GM13977 (cell line): ENCODE measurements around the gene C4BPB.
"Not testable (repeated sequence)": the region's sequence is repeated elsewhere in the genome, so short reads cannot be mapped to it uniquely, and the experiment has no call there.

Experiments used
- DNase-seq: peaks from one replicate; pipeline ENCODE4 v3.0.0; 2012; ENCODE audit warnings: low spot score
- CTCF ChIP-seq: IDR thresholded peaks from 2 replicates; pipeline ENCODE4 v1.5.1; 2012; ENCODE audit warnings: mild to moderate bottlenecking, control low read depth; ENCODE audit not compliant: insufficient read depth; ENCODE audit errors: extremely low read depth, missing control alignments
- in situ Hi-C: fragments of 300-500 bp; cut with MboI; formaldehyde crosslinking; loops from one replicate; pipeline ENCODE4 v1.12.0; 2022; ENCODE audit warnings: low sequenced_read_pairs, low pct_unique_long_range_greater_than_20kb, mixed read lengths, inconsistent platforms; ENCODE audit not compliant: unreplicated experiment

C4BPB gene, protein sequence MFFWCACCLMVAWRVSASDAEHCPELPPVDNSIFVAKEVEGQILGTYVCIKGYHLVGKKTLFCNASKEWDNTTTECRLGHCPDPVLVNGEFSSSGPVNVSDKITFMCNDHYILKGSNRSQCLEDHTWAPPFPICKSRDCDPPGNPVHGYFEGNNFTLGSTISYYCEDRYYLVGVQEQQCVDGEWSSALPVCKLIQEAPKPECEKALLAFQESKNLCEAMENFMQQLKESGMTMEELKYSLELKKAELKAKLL

DNA sequence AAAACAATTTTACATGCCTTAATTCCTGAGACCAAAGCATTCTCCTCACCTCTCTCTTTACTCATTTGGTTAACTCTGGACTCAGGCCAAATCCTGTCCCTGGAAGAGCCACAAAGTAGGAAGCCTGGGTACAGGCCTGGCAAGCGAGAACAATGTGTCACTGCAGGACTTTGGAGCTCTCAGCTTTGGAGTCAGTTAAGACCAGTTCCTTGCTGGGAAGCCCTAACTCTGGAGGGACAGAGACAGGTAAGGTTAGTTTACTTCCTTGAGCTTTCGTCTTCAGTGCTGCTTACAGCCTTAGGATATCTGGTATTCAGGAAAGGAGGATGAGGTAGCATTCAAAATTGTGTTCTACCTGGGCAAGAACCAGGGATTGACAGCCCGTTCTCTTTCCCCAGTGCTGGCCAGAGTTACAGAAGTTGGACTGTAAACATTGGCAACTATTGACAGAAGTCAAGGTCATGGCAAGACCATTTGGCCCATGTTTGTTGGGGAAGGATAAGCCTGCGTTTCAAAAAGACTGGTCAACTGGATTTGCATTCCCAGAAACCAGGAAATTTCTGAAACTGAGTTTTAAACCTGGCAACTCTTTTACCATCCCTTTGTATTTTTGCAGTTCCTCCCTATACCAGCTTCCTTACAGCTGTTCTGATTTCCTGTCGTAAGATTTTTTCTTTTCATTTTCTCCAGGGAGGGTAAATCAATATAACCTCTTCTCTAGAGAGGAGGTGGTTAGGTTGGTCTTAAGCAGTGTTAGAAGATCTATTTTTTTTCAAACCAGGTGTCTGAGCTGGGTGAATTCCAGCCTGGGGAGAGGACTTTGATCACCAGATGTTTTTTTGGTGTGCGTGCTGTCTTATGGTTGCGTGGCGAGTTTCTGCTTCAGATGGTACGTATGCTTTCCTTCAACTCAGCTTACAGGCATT lies at the start of gene C4BPB:
C4BPB (plus strand) TSS at position 160 of the 926 bp plus-strand sequence; CDS start at position 832, 672 bp downstream.
- no peak for TF ChIP-seq CTCF
- in situ Hi-C loops = loop anchor here (25.0 kb wide), 1 partner anchor 398 kb away; the partner anchor contains the start of gene CR1
- DNase-seq = no peak

DNA sequence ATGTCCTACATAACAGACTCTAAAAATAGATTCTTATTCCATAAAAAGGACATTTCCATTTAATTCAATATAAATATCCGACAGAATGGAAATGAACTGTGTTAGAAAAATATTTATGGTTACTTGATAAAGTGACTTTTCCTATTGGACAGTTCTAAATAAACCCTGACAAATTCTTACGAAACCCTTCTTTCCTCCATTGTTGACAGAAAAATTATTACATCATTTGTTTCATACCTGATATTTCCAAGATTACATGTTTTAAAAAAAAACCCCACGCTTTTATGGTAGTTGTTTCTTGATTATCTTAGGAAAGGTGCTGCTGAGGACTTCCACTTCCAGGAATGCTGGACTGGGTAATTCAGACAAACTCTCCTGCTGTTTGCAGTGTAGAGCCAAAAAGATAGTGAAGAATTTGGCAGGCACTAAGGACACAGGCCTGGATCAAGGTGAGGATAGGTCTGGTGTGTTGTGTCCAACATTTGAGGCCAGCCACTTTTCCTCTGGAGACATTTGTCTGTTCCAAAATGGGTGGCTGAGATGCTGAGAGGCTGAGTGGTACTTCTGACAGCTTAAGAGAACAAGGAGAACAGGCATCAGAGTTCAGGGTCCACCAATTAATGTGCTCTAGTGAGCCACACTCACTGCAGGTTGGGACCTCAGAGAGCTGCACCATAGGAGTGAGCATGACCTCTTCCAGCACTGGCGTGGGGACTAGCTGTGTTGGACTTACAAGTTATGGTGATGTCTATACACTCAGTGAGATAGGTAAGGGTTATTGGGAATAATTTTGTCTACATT lies 49.1 kb upstream of the C4BPB start:
- TF ChIP-seq CTCF = no peak
- in situ Hi-C loops = no loop called here
- DNase-seq = no peak

GRCh38 chr1:207040181-207040533 lies 48.5 kb upstream of the C4BPB start:
- TF ChIP-seq CTCF = no peak
- DNase-seq = no peak
- in situ Hi-C loops = no loop called here

GRCh38 chr1:207041397-207041796 lies 47.3 kb upstream of the C4BPB start:
- in situ Hi-C loops, DNase-seq: not testable (repeated sequence)

- no peak for DNase-seq
- in situ Hi-C loops = no loop called here
- no peak for TF ChIP-seq CTCF
Measured at GRCh38 chr1:207045453-207045852, 43.2 kb upstream of the C4BPB start.

DNA sequence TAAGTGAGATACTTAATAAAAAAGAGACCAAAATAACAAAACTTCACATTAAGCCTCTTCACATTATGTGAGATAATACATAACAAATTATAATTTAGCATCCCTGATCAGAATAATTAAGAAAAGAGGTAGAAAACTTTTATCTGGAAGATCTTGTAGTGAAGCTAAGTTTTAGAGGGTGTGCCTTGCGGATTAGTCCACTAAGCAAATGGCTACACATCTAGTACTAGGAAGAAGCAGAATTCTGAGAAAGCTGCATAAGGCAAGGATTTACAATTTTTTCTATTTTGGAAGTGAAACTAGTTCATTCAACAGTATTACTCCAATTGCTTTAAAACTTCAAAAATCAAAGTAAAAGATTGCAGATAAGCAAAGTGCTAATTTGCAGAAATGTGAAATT lies 41.2 kb upstream of the C4BPB start:
- no peak for TF ChIP-seq CTCF
- in situ Hi-C loops = no loop called here
- no peak for DNase-seq
